K562 (cell line): ENCODE results near the gene TXNRD2. TPM values are rescaled to one million over a fixed set of nuclear protein-coding genes. Genes with fewer than 3 reads are reported as not detected.

Experiments
- ATAC-seq: fragments of 200-7000 bp; cut with Tn5 transposase; 3 replicates; pipeline ENCODE4 v1.9.1; 2020; ENCODE audit warnings: moderate library complexity
- BruUV-seq: library from RNA; stranded (reverse); fragments of 400-500 nt; replicated peaks from 2 replicates; lab custom pipeline; 2021; lab: Mats Ljungman, UMichigan
- CTCF ChIA-PET: fragments of 300-600 bp; formaldehyde crosslinking; extraction: SDS; loops from one replicate; lab custom pipeline; 2021; ENCODE audit warnings: low intra/inter-chr PET ratio; lab: Yijun Ruan, JAX
- POLR2A ChIA-PET: fragments of 300-600, 350-650 bp; sonication (Branson Sonifier 250); formaldehyde crosslinking; extraction: SDS; loops from one replicate; lab custom pipeline; 2021; ENCODE audit warnings: antibody characterized with exemption, inconsistent platforms; lab: Yijun Ruan, JAX
- DNase-seq, 4 experiments: peaks; one replicate each; pipeline versions ENCODE4 v3.0.0 to v3.0.0-alpha.2; 2011 to 2018; ENCODE audit warnings: low spot score in 3 of 4, mixed read lengths in 3 of 4; ENCODE audit errors: extremely low read depth in 1 of 4
- FAIRE-seq: peaks from 2 replicates; lab custom pipeline; 2011; peaks lifted over from hg19 to GRCh38; lab: Jason Lieb, UNC
- H2AFZ ChIP-seq: 2 replicates; pipeline ENCODE4 v1.6.0; 2011; ENCODE audit warnings: low read depth, low read length, control low read depth, inconsistent platforms
- H3K27ac ChIP-seq: fragments of 200-600 bp; 3 replicates; pipeline ENCODE4 v1.8.0; 2011; ENCODE audit warnings: low read depth, mild to moderate bottlenecking, control low read depth, inconsistent platforms, low read length, moderate library complexity, mixed read lengths; ENCODE audit errors: extremely low read depth
- H3K27me3 ChIP-seq, 2 experiments: fragments of 300-600 bp in 1 of 2; 2 replicates in 1 of 2; 3 replicates in 1 of 2; pipeline versions ENCODE4 v1.6.0 to v1.8.0; 2011; ENCODE audit warnings: inconsistent platforms in 2 of 2, low read length in 2 of 2, mild to moderate bottlenecking in 1 of 2, mixed read lengths in 1 of 2, moderate library complexity in 1 of 2; ENCODE audit not compliant: control insufficient read depth in 2 of 2, insufficient read depth in 2 of 2
- H3K36me3 ChIP-seq: fragments of 300-600 bp; 3 replicates; pipeline ENCODE4 v1.8.0; 2011; ENCODE audit warnings: mild to moderate bottlenecking, low read length, inconsistent platforms; ENCODE audit not compliant: control insufficient read depth, insufficient read depth
- H3K4me1 ChIP-seq, 2 experiments: fragments of 200-600 bp in 1 of 2; replicated peaks in 1 of 2; 2 replicates in 1 of 2; 3 replicates in 1 of 2; pipeline versions ENCODE4 v1.5.1 to v1.8.0; 2011; ENCODE audit warnings: inconsistent platforms in 2 of 2, low read length in 2 of 2, mild to moderate bottlenecking in 1 of 2, mixed read lengths in 1 of 2, moderate library complexity in 1 of 2; ENCODE audit not compliant: control insufficient read depth in 2 of 2, insufficient read depth in 2 of 2
- H3K4me2 ChIP-seq: 2 replicates; pipeline ENCODE4 v1.6.1; 2011; ENCODE audit warnings: low read length, control low read depth, inconsistent platforms, mixed read lengths; ENCODE audit not compliant: insufficient read depth
- H3K4me3 ChIP-seq: fragments of 200-600 bp; sonication (generic), shearing (Covaris generic); 2 replicates; pipeline ENCODE4 v1.5.1; 2016; ENCODE audit warnings: control low read depth, inconsistent platforms
- H3K79me2 ChIP-seq: fragments of 200-600 bp; 3 replicates; pipeline ENCODE4 v1.8.0; 2011; ENCODE audit warnings: low read length, inconsistent platforms; ENCODE audit not compliant: control insufficient read depth, insufficient read depth
- H3K9ac ChIP-seq, 2 experiments: 2 replicates each; pipeline versions ENCODE4 v1.6.0 to v1.6.1; 2011; ENCODE audit warnings: low read depth in 2 of 2, low read length in 2 of 2, control low read depth in 1 of 2, inconsistent platforms in 1 of 2, mild to moderate bottlenecking in 1 of 2, mixed read lengths in 1 of 2; ENCODE audit not compliant: insufficient read depth in 1 of 2
- H3K9me1 ChIP-seq: one replicate; pipeline ENCODE4 v1.6.0; 2011; ENCODE audit warnings: inconsistent platforms, mild to moderate bottlenecking, low read length, moderate library complexity; ENCODE audit not compliant: control insufficient read depth, insufficient read depth
- H3K9me3 ChIP-seq: replicated peaks from 2 replicates; pipeline ENCODE4 v1.5.1; 2011; ENCODE audit warnings: low read depth, low read length, inconsistent platforms; ENCODE audit not compliant: control insufficient read depth, insufficient read depth
- H4K20me1 ChIP-seq: replicated peaks from 2 replicates; pipeline ENCODE4 v1.6.1; 2011; ENCODE audit warnings: low read length, inconsistent platforms, mixed read lengths; ENCODE audit not compliant: control insufficient read depth, insufficient read depth
- FOXK1 ChIP-seq: sonication (generic); formaldehyde crosslinking; IDR thresholded peaks from 2 replicates; pipeline ENCODE4 v1.8.0; 2022; ENCODE audit warnings: missing genetic modification reagents, mild to moderate bottlenecking, borderline replicate concordance
- L3MBTL2 ChIP-seq: fragments of 450-650 bp; IDR thresholded peaks from 2 replicates; pipeline ENCODE4 v1.6.1; 2016; ENCODE audit warnings: mild to moderate bottlenecking, moderate library complexity
- POLR2G ChIP-seq: fragments of 200-400 bp; formaldehyde crosslinking; IDR thresholded peaks from 2 replicates; pipeline ENCODE4 v1.6.1; 2017; ENCODE audit warnings: low read depth, mild to moderate bottlenecking, antibody characterized with exemption, low read length, moderate library complexity
- PRMT5 ChIP-seq: sonication (generic); formaldehyde crosslinking; IDR thresholded peaks from 2 replicates; pipeline ENCODE4 v1.5.0; 2020; ENCODE audit warnings: missing genetic modification reagents
- RBFOX2 ChIP-seq: fragments of 200-400 bp; formaldehyde crosslinking; IDR thresholded peaks from 2 replicates; pipeline ENCODE4 v1.6.1; 2017; ENCODE audit warnings: low read depth, mild to moderate bottlenecking, low read length, moderate library complexity
- SETDB1 ChIP-seq: IDR thresholded peaks from one replicate; pipeline ENCODE4 v1.6.1; 2012; ENCODE audit warnings: low read length, control low read depth, inconsistent platforms
- SIX5 ChIP-seq, 2 experiments: IDR thresholded peaks; 2 replicates each; pipeline ENCODE4 v1.6.1; 2011; ENCODE audit warnings: low read length in 2 of 2, borderline replicate concordance in 1 of 2, low read depth in 1 of 2, mild to moderate bottlenecking in 1 of 2, moderate library complexity in 1 of 2; ENCODE audit not compliant: insufficient read depth in 1 of 2
- THRAP3 ChIP-seq: fragments of 450-650 bp; IDR thresholded peaks from 2 replicates; pipeline ENCODE4 v1.6.1; 2016; ENCODE audit warnings: mild to moderate bottlenecking, inconsistent platforms, borderline replicate concordance
- WHSC1 ChIP-seq: IDR thresholded peaks from one replicate; pipeline ENCODE4 v1.6.1; 2012; ENCODE audit warnings: low read length, control low read depth, inconsistent platforms
- WGBS: fragments of 100-300 bp; shearing (Covaris generic); methylation state at CpG from one replicate; pipeline ENCODE4 v1.1.6; 2016; ENCODE audit warnings: low coverage, mixed read lengths; ENCODE audit not compliant: insufficient coverage; ENCODE audit errors: missing lambda C conversion rate; 5-methylcytosine and 5-hydroxymethylcytosine counted together
- in situ Hi-C: fragments of 300-500 bp; cut with MboI; formaldehyde crosslinking; loops from 4 replicates; pipeline ENCODE4 v1.15.0; 2018; ENCODE audit warnings: inconsistent platforms, mixed read lengths
- intact Hi-C: fragments of 100-400 bp; cut with micrococcal nuclease; formaldehyde crosslinking; loops from 2 replicates; pipeline ENCODE4 v1.14.2; 2022
- polyA plus RNA-seq, 8 experiments: library from polyadenylated mRNA; depleted of rRNA in 4 of 8; stranded (reverse) in 5 of 8; unstranded in 3 of 8; fragments of >200 nt; fragmentation: Nextera tagmentation in 2 of 8; fragmentation: Illumina TruSeq in 1 of 8; extraction: Ambion mirVana in 2 of 8; extraction: Trizol in 1 of 8; gene quantifications; 2 replicates each; pipeline versions ENCODE4 v1.2.1 to v1.2.3, GENCODE V29; 2011 to 2014; ENCODE audit warnings: inconsistent platforms in 1 of 8, missing spikeins in 1 of 8
- total RNA-seq, 7 experiments: library from RNA; depleted of rRNA in 6 of 7; stranded (reverse); fragments of >200 nt in 6 of 7; fragmentation: Illumina TruSeq in 2 of 7; extraction: Trizol in 2 of 7; gene quantifications; 2 replicates each; pipeline versions ENCODE4 v1.2.1 to v1.2.3, GENCODE V29; 2011 to 2021; ENCODE audit warnings: low replicate concordance in 1 of 7

The TXNRD2 gene
- total and polyA plus RNA-seq, 9 of the 15 experiments (the other 6 are each of a cell fraction or from before 2014, with no cell fraction given): 3.3 to 80.2 (median 49.4) TPM

GRCh38 chr22:19900707-19901436 lies 40.7 kb downstream of the TXNRD2 start:
- intact Hi-C loops (no loop called here), in situ Hi-C loops (no loop called here)
- Histone ChIP-seq H3K9me1 (no peaks in the 10 kb centered on the region), H3K27ac (no peak overlapping the region), H3K79me2 (no peaks in the 10 kb centered on the region), H3K4me2 (no peak overlapping the region), H3K27me3 (no peaks in the 10 kb centered on the region), H3K36me3 (peaks cover 13% of the 10 kb centered on the region; the same call in 2 of the 3 replicates), H3K9me3 (no peaks in the 10 kb centered on the region), H4K20me1 (peaks cover 12% of the 10 kb centered on the region), H3K4me3 (no peak overlapping the region), H2AFZ (no peak overlapping the region), H3K9ac (peak overlapping the region in 1 of 2 experiments; percentile 26; a peak in 2 of 4 replicates), H3K4me1 (peaks cover 0 to 52% of the 10 kb centered on the region in 2 experiments; a peak in 2 of 5 replicates)
- 58% methylated on average over 13 of the region's 13 CpGs for WGBS
- no peak for FAIRE-seq
- no peak for ATAC-seq
- CTCF ChIA-PET: no interaction called here
- no peak for DNase-seq
- 0 out of 2 replicates have a peak, but pooled peaks have one; percentile 25 for TF ChIP-seq PRMT5 (CRISPR knock-in tag)
- TF ChIP-seq FOXK1: no peak
- 0 out of 2 replicates have a peak, but pooled peaks have one; percentile 6 for TF ChIP-seq RBFOX2
- TF ChIP-seq THRAP3: no peak
- TF ChIP-seq SETDB1: peak; percentile 87
- TF ChIP-seq SIX5 (IDR thresholded peaks at IDR 0.05; ENCODE audit: borderline replicate concordance in 1 of 2, insufficient read depth in 1 of 2, low read depth in 1 of 2, low read length in 2 of 2): no peak
- peak; percentile 31; the same call in 1 of the 2 replicates for TF ChIP-seq POLR2G
- no peak for TF ChIP-seq L3MBTL2
- peak; percentile 15 for TF ChIP-seq WHSC1
- no TSS peak for BruUV-seq
- POLR2A ChIA-PET: interaction anchor here (0.6 to 11.2 kb wide), 16 partner anchors 10 to 315 kb away, joined by 3 to 141 read pairs (median 4); no protein-coding TSS in a partner anchor
